Measurements from ENCODE around the gene MYOZ3.

Gene MYOZ3

DNA sequence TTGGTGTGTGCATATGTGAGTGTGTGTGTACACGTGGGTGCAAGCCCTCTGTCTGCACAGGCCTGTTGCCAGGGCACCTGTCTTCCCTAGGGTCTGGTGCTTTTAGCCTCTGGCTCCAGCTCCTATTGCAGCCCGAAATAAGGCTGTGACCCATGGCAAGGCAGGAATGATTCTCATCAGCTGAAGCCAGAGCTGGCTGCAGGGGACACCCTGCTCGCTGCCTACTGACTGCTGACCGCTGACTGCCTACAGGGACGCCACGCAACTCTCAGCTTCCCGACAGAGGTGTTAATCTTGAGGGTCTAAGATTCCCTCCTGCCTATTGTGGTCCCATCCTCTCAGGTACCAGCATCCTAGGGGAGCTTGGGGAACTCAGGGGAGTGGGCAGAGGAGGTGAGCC, at the start of gene MYOZ3:
Gene MYOZ3 (plus strand): TSS at position 166 of the 400 bp plus-strand sequence. CDS start 1,691 bp downstream, outside the sequence.
- no peak for DNase-seq

GRCh38 chr5:150612405-150612804, 48.6 kb upstream of the MYOZ3 start:
- DNase-seq, result no peak

DNA sequence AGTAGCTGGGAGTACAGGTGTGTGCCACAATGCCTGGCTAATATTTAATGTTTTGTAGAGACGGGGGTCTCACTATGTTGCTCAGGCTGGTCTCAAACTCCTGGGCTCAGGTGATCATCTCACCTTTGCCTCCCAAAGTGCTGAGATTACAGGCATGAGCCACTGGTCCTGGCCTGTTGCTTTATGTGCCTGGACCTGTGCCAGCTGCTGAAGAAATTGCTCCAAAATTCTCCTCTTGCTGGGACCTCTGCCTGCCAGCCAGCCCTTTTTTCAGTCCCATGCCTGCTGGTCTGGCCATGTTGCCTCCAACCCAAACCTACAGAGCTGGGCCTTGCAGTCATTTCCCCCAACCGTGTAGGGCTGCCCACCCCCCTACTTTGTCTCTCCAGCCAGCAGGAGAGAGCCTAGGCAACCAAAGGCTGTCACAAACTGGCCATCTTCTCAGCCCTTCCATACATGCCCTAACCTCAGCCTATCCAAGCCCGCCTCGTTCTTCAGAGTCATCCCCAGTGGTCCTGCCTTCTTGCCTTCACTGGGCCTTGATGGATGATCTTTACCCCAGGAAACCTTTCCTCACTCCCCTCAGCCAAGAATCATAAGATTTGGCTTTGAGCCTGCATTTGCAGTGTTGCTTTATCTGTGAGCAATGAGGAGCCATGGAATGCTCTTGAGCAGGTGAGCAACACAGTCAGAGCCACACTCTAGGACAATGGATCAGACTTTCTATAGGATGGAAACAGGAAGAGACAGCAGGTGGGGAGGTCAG, 48.0 kb upstream of the MYOZ3 start:
- no peak for DNase-seq

GRCh38 chr5:150613991-150614660, 46.9 kb upstream of the MYOZ3 start:
- no peak for DNase-seq

GRCh38 chr5:150614661-150615060, 46.4 kb upstream of the MYOZ3 start:
- DNase-seq, result no peak

DNA sequence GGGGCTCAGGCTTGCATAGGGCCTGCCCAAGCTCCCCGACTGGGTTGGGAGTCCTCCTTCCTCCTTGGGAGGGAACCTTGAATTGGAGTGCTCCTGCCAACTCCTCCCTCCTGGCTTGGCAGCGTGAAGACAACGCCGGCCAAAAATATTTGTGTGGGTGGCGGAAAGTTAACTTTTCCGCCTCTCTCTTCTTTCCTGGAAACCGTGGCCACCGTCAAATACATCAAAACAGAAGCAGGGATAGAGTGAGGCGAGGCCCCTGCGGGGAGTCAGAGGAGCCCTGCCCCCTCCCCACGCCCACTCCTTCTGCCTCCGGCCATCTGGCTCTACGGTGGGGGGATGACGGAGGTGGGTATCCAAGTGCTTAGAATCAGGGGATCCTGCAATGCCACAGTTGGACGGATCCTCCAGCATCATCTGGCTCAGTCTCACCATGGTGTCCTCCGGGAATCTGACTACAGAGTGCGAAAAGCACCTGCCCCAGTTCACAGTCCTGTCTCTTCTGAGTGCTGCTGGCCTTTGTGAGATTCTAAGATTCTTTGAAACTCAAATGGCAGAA, 45.8 kb upstream of the MYOZ3 start:
- DNase-seq, result peak; percentile 43

DNA sequence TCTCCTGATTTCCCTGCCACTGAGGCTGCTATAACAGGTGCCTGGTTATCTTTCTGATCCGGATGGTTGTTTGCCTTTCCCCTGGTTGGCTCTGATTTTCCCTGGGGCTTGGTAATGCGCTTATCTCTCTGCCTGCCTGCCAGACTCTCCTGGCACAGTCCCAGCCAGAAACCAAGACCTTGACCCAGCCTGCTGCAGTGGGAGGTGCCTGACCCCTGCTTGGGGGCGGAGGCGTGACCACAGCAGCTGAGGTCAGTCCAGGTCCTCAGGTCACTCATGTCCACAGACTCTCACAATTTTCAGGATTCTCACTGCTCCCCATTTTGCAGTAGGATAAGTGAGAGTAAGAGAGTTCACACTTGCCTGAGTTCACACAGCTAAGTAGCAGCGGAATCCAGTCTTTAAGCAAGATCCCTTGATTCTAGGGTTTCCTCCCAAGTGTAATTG, 45.0 kb upstream of the MYOZ3 start:
- DNase-seq, result no peak

DNA sequence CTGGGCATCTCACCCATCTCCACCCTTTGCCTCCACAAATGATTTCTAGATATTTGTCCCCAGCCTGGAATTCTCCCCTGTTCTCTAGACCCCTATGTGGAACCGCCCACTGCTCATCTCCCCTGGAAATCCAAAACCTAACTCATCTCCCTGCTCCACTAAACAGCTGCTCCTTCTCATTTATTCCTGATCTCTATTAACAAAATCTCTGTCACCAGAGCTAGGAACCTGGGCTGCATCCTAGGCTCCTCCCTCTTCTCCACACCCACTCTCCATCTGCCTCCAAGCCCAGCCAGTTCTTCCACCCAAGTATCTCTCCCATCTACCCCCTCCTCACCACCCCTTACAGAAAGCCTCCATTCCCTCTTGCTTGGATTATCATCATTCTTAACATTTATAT, 44.5 kb upstream of the MYOZ3 start:
- no peak for DNase-seq

DNA sequence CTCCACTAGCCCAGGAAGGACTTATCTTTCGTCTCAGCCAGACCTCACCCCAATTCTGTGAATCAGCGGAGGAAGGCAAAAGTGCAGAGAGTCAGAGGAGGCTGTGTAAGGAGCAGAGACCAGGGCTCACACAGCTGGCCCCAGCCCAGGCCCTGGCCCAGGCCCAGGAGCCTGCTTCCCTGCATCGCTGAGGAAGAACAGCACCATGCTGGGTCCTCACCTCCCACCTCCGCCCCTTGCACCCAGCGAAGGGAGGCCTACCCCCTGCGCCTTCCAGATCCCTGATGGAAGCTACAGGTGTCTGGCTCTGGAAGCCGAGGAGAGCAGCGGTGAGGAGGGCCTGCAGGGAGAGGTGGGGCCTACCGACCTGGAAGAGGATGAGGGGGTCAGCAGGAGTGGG, 42.9 kb upstream of the MYOZ3 start:
- DNase-seq, result no peak

GRCh38 chr5:150618588-150619281, 42.3 kb upstream of the MYOZ3 start:
- no peak for DNase-seq

- DNase-seq, result peak; percentile 77
These were observed 41.5 kb upstream of the MYOZ3 start for GRCh38 chr5:150619359-150620230.

- DNase-seq, result no peak
These were observed 39.8 kb upstream of the MYOZ3 start for GRCh38 chr5:150621301-150621700.

DNA sequence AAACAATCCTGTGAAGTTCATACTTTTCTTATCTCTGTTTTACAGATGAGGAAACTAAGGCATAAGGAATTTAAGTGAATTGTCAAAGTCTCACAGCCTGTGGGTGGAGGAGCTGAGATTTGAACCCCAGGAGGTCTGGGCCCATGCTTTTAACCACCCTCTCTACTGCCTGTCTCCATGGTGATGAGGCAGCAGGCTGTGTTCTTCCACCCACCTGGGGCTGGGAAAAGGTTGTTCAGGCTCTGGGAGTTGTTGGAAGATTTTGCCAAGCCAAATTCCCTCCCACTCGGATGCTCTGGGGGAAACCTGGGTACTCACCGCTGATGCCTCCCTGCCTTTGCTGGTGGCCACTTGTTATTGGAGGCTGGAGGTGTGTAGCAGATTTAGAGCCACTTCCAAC, 38.9 kb upstream of the MYOZ3 start:
- DNase-seq, result no peak

DNA sequence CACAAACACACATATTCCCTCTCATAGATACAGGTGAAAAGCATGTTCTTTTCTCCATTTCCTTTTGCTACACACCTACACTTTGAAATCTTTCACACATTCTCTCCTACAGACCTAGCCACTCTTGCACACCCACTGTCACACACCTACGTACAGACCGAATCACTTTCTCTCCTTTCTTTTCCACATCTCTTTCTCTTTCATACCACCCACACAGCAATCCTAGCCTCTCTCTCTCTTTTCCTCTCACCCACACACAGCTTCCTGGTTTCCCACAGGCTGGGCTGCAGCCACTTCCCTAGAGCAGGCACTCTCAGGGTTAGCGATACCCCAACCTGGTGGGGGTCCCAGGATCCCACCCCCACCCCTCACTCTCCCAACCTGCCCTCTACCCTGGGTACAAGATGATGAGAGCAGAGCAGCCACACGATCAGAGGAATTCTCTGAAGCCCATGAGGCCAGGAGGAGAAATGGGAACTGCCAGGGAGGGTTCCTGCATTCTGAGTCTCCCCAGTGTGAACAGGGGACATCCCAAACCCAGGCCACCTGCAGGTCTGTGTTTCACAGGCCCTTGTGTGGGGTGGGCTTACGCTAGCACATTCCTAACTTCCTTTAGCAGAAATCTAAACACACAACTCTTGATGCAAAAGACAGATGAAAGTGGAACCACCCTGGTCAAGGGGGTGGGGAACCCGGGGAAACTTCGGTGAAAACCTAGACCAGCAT, 37.7 kb upstream of the MYOZ3 start:
- DNase-seq, result no peak

- no peak for DNase-seq
These were observed 37.2 kb upstream of the MYOZ3 start for GRCh38 chr5:150623878-150624216.

GRCh38 chr5:150624334-150625163, 36.5 kb upstream of the MYOZ3 start:
- DNase-seq, result no peak

DNA sequence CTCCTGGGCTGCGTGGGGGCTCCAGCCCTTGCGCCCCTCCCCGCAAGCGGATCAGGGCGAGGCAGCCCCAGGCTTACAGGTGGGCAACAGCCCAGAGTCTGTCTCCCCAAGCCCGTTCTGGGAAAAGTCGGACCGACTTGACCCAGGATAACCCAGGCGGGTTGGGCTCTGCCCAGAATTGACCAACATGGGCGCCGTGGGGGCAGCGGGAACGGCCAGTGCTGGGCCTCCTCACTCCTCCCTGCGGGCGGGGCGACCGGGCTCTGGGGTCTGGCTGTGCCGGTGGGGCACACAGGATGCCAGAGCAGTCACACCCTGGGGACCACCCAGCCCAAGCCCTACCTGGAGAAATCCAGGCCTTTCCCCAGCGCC, 35.9 kb upstream of the MYOZ3 start:
- no peak for DNase-seq

DNA sequence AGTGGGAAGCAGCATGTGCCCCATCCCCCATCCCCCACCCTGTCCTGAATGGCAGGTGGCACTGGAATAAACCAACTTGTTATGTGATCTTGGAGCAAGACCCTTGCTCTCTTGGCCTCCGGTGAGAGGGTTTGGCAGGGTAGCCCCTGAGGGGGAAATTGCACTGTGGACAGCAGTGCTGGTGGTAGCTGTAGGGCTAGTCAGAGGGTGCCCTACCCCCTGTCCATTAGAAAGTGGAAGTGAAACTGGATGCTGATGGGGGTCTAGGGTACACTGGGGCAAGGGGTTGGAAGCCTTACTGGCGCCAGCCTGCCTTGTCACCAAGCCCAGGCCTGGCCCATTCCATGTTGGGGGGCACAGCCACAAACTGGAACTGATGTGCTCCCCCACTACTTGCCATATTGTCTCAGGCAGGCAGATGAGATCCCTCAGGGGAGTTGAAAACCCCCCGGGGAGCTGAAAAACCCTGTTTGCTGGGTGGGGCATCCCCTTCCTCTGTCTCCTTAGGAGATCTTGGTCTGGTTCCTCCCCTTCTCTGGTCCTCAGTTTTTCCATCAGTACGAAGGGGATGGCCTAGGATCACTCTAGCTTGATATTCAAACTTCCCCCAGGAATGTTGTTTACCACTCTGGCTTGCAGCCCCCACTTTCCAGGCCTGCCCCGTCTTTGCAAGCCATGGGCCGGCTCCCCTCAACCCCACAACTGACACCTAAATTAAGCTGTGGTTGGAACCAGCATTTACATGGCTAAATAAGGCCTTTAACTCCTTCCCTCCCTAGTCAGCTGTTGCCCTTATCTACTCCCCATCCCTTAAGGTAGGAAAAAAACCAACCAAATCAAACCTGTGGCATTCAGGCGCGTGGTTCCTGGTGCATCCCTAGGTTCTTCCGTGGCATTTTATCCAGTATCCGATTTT, 35.0 kb upstream of the MYOZ3 start:
- no peak for DNase-seq

DNA sequence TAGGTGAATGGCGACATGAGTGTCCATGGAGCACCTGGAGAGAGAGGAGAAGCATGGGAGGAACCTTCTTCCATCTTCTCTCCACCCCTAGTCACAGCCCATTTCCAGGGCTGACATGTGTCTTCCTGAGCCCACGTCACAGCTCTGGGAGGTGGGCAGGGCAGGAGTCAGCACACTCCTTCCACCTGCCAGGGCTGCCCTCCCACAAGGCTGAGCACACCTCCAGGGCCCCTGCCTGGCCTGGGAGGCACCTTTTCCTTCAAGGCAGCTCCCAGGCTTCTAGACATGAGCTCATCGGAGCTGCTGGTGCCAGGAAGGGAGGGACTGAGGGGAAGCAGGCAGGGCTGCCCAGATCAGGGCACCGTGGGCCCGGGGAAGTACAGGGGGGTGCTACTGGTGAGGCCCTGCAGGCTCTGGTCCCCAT, 34.2 kb upstream of the MYOZ3 start:
- DNase-seq, result no peak
